GM19025 (cell line): ENCODE measurements around the gene TPK1.
"Not testable (repeated sequence)": the region's sequence is repeated elsewhere in the genome, so short reads cannot be mapped to it uniquely, and the experiment has no call there.

ENCODE experiments used
- ATAC-seq: cut with Tn5 transposase; IDR thresholded peaks from one replicate; pipeline ENCODE4 v1.9.1; 2021; ENCODE audit warnings: mild to moderate bottlenecking, low read depth, moderate library complexity; ENCODE audit not compliant: unreplicated experiment

TPK1 gene

GRCh38 chr7:144780071-144780608 is 55.7 kb downstream of the TPK1 start:
- ATAC-seq = no peak

GRCh38 chr7:144777889-144778288 is 58.0 kb downstream of the TPK1 start:
- ATAC-seq = not testable (repeated sequence)

GRCh38 chr7:144777005-144777839 is 58.6 kb downstream of the TPK1 start:
- ATAC-seq = no peak

GRCh38 chr7:144776447-144776846 is 59.4 kb downstream of the TPK1 start:
- no peak for ATAC-seq

- ATAC-seq = no peak
Measured at GRCh38 chr7:144775749-144776148, 60.1 kb downstream of the TPK1 start.

GRCh38 chr7:144771927-144772326 is 63.9 kb downstream of the TPK1 start:
- ATAC-seq = no peak

GRCh38 chr7:144771174-144771573 is 64.7 kb downstream of the TPK1 start:
- no peak for ATAC-seq

- no peak for ATAC-seq
Measured at GRCh38 chr7:144769352-144769751, 66.5 kb downstream of the TPK1 start.

GRCh38 chr7:144768633-144769032 is 67.2 kb downstream of the TPK1 start:
- no peak for ATAC-seq

GRCh38 chr7:144763291-144763690 is 72.6 kb downstream of the TPK1 start:
- ATAC-seq = no peak

- no peak for ATAC-seq
Measured at GRCh38 chr7:144762853-144763252, 73.0 kb downstream of the TPK1 start.

GRCh38 chr7:144761493-144761892 is 74.4 kb downstream of the TPK1 start:
- ATAC-seq = no peak

- no peak for ATAC-seq
Measured at GRCh38 chr7:144759653-144760052, 76.2 kb downstream of the TPK1 start.

- no peak for ATAC-seq
Measured at GRCh38 chr7:144747936-144748335, 87.9 kb downstream of the TPK1 start.

GRCh38 chr7:144738708-144739314 is 97.0 kb downstream of the TPK1 start:
- ATAC-seq = peak; percentile 91

GRCh38 chr7:144738146-144738545 is 97.7 kb downstream of the TPK1 start:
- no peak for ATAC-seq

GRCh38 chr7:144736880-144737493 is 98.9 kb downstream of the TPK1 start:
- no peak for ATAC-seq

- ATAC-seq = no peak
Measured at GRCh38 chr7:144735505-144736276, 100.2 kb downstream of the TPK1 start.

- ATAC-seq = no peak
Measured at GRCh38 chr7:144731661-144732351, 104.0 kb downstream of the TPK1 start.

- ATAC-seq = no peak
Measured at GRCh38 chr7:144730224-144730623, 105.6 kb downstream of the TPK1 start.
